Erythroblast (primary cell): ENCODE data around the gene TAF3.

Experiments
- GATA1 ChIP-seq: IDR thresholded peaks from 2 replicates; pipeline ENCODE4 v1.6.1; 2011; ENCODE audit warnings: low read depth, mild to moderate bottlenecking, control low read depth, low read length, moderate library complexity
- POLR2A ChIP-seq: IDR thresholded peaks from 2 replicates; pipeline ENCODE4 v1.6.1; 2011; ENCODE audit warnings: mild to moderate bottlenecking, low read length

GRCh38 chr10:7952266-7952665 is 134.0 kb downstream of the TAF3 start:
- TF ChIP-seq GATA1 = no peak
- TF ChIP-seq POLR2A = no peak
